Right lobe of liver (tissue), 4 donors: ENCODE measurements around the gene OR11A1.

ENCODE experiments used
- CTCF ChIP-seq, 4 donors: fragments of 200-600 bp in 3 of 4; fragments of 450-650 bp in 1 of 4; IDR thresholded peaks; one replicate each; pipeline versions ENCODE4 v1.5.1 to v1.8.0; 2016 to 2022; ENCODE audit warnings: antibody characterized with exemption in 4 of 4, mild to moderate bottlenecking in 2 of 4
- POLR2A ChIP-seq: fragments of 450-650 bp; IDR thresholded peaks from one replicate; pipeline ENCODE4 v1.6.1; 2017; ENCODE audit warnings: antibody characterized with exemption, mild to moderate bottlenecking
- donor health status: DM: no; HTN: no; CAD: no.
- donor health status: DM: no; HTN: no; CAD: no.
- donor health status: DM: no; HTN: yes; CAD: no.

GRCh38 chr6:29483186-29483585, 26.3 kb upstream of the OR11A1 start:
- no peak for TF ChIP-seq POLR2A
- no peak for TF ChIP-seq CTCF (IDR thresholded peaks at IDR 0.05)
